ENCODE results near the gene ATP8A2. TPM values are rescaled to one million over a fixed set of nuclear protein-coding genes. Genes with fewer than 3 reads are reported as not detected.
A peak's percentile ranks its signal among the peaks of the same experiment; 100 is the strongest.

The ATP8A2 gene
- total RNA-seq, 1 experiment from 2014 or later: not detected

GRCh38 chr13:26019881-26020870 lies 648.4 kb downstream of the ATP8A2 start:
- no peak for DNase-seq (ENCODE audit: low spot score)
- in situ Hi-C loops (cut with HindIII; ENCODE audit: low sequenced_read_pairs): no loop called here

- in situ Hi-C loops (cut with HindIII; ENCODE audit: low sequenced_read_pairs): no loop called here
- no peak for DNase-seq (ENCODE audit: low spot score)
These were observed 649.1 kb downstream of the ATP8A2 start for GRCh38 chr13:26020891-26021290.

DNA sequence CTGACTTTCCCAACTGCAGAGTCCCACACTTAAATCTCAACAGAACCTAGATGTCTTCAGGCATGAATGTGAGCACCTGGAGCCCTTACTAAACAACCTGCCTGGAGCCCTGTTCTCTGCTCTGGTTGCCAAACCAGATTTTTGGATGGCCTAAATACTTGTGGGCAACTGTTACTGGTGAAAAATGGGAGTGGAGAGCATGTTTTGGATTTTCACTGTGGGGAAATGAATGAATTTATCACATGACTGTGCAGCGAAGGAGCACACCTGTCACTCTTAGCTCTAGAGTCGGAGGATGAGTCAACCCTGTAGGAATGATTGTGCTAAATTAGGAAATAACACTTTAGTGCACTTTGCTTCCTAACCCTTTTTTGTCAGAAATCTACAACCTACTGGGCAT lies 649.7 kb downstream of the ATP8A2 start:
- in situ Hi-C loops (cut with HindIII; ENCODE audit: low sequenced_read_pairs): no loop called here

GRCh38 chr13:26021956-26022355 lies 650.2 kb downstream of the ATP8A2 start:
- in situ Hi-C loops (cut with HindIII; ENCODE audit: low sequenced_read_pairs): no loop called here
- DNase-seq (ENCODE audit: low spot score): no peak

More for the DNA sequence above, 649.7 kb downstream of the ATP8A2 start:
- no peak for DNase-seq (ENCODE audit: low spot score)

DNA sequence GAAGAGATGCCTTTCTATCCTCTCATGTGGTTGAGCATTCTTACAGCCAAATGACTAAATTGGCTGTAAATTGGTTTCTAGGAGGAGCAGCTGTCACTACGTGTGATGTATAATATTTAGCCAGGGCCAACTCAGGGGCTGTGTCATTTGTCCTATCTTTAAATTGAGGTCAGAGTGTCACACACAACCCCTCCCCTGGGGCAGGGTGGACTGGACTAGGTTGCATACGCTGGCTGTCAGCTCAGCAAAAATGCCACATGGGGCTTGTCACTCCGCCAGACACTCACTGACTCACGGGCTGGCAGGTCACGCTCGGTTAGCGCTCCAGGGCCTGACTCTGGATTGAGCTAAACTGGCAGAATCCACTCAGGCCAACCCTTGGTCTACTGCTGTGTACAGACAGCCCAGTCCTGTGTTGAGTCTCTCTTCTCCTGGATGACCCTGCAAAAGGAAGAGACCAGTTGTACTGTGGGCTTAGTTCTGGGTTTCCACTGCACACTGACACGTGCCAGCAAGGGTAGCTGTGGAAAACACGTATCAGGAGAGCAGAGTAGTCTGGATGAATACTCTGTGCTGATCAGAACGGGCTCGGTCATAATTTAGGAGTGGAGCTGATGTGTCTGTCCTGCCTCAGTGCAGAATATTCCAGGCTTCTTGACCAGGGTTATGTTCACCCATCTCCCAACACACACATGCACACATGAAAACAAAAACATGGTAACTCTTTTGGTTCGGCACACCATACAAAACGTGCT lies 650.9 kb downstream of the ATP8A2 start:
- peak; percentile 93 for DNase-seq (ENCODE audit: low spot score)
- in situ Hi-C loops (cut with HindIII; ENCODE audit: low sequenced_read_pairs): no loop called here

- in situ Hi-C loops (cut with HindIII; ENCODE audit: low sequenced_read_pairs): no loop called here
- no peak for DNase-seq (ENCODE audit: low spot score)
These were observed 652.8 kb downstream of the ATP8A2 start for GRCh38 chr13:26024558-26024957.

GRCh38 chr13:26025196-26025595 lies 653.4 kb downstream of the ATP8A2 start:
- DNase-seq (ENCODE audit: low spot score): no peak
- in situ Hi-C loops (cut with HindIII; ENCODE audit: low sequenced_read_pairs): no loop called here

GRCh38 chr13:26025771-26026170 lies 654.0 kb downstream of the ATP8A2 start:
- in situ Hi-C loops (cut with HindIII; ENCODE audit: low sequenced_read_pairs): no loop called here

GRCh38 chr13:26026211-26026610 lies 654.4 kb downstream of the ATP8A2 start:
- DNase-seq (ENCODE audit: low spot score): no peak
- in situ Hi-C loops (cut with HindIII; ENCODE audit: low sequenced_read_pairs): no loop called here

More at GRCh38 chr13:26025771-26026170, 654.0 kb downstream of the ATP8A2 start:
- no peak for DNase-seq (ENCODE audit: low spot score)

GRCh38 chr13:26029581-26030136 lies 657.9 kb downstream of the ATP8A2 start:
- DNase-seq (ENCODE audit: low spot score): no peak
- in situ Hi-C loops (cut with HindIII; ENCODE audit: low sequenced_read_pairs): no loop called here

GRCh38 chr13:26030331-26030730 lies 658.6 kb downstream of the ATP8A2 start:
- in situ Hi-C loops (cut with HindIII; ENCODE audit: low sequenced_read_pairs): no loop called here

DNA sequence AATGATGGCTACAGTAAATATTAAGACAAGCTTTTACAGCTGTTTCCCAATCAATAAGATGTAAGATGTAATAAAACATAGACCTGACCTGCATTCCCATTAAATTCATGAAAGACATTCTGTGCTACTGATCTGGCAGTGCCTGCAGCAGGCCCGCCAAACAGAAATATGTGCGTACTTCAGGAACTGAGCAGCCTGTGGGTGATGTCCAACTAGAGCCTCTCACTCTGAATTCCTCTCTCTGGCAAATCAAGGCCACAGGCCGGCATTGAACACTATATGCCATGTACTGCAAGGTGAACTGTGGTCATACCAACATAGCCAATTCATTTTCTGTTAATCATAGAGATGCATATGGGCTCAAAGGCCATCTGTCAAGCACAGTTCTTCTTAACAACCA lies 662.2 kb downstream of the ATP8A2 start:
- in situ Hi-C loops (cut with HindIII; ENCODE audit: low sequenced_read_pairs): no loop called here
- DNase-seq (ENCODE audit: low spot score): no peak

More at GRCh38 chr13:26030331-26030730, 658.6 kb downstream of the ATP8A2 start:
- DNase-seq (ENCODE audit: low spot score): no peak

DNA sequence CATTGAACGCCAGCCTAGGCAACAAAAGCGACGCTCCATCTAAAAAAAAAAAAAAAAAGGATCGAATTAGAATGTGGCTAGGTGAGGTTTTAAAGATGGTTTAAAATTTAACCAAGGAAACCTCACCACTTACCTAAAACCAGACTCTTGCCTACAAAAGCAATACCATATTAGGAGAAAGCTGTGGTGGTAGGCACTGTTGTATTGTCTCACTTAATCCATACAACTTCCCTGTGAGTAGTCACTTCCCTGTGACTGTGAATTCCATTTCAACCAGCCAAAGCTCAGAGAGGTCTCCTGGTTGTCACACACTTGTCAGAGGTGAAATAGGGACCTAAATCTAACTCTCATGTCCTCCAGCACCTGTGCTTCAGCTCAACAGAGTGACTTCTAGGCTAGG lies 664.6 kb downstream of the ATP8A2 start:
- no peak for DNase-seq (ENCODE audit: low spot score)
- in situ Hi-C loops (cut with HindIII; ENCODE audit: low sequenced_read_pairs): no loop called here

DNA sequence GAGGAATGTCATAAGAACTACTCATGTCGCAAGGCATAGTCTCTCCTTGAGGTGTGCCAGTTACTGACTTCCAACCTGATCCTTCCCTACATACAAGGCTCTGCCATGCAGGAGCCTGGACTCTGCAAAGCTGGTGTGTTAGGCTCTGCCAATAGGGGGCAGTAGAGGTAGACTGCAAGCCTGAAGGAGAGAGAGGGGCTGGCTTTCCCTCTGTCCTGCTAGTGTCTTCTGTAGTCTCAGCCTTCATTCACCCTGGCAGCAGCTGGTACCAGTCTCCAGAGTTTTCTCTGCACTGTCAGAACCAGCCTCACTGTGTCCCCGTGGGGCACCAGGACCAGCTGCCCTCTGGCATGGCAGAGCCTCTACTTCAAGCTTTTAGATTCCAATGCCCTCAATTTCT lies 665.5 kb downstream of the ATP8A2 start:
- DNase-seq (ENCODE audit: low spot score): no peak
- in situ Hi-C loops (cut with HindIII; ENCODE audit: low sequenced_read_pairs): no loop called here

DNA sequence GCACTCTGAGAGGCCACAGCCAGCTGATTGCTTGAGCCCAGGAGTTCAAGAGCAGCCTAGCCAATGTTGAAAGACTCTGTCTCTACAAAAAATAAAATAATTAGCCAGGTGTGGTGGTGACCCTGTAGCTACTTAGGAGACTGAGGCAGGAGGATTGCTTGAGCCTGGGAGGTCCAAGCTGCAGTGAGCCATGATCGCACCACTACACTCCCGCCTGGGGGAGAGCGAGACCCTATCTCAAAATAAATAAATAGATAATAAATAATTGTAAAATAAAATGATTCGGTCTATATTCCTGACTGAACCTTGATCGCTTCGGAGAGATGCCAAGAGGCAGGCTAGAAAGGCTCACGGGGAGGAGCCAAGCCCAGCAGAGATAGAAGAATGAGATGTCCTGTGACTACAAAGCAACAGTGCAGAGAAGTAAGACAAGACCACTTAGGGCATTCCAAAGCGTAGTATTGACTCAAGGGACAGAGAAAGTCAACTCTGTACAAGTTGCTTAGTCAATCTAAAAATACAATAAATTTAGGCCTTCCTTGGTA lies 667.2 kb downstream of the ATP8A2 start:
- in situ Hi-C loops (cut with HindIII; ENCODE audit: low sequenced_read_pairs): no loop called here
- no peak for DNase-seq (ENCODE audit: low spot score)

- in situ Hi-C loops (cut with HindIII; ENCODE audit: low sequenced_read_pairs): no loop called here
- DNase-seq (ENCODE audit: low spot score): no peak
These were observed 669.7 kb downstream of the ATP8A2 start for GRCh38 chr13:26041444-26041843.

DNA sequence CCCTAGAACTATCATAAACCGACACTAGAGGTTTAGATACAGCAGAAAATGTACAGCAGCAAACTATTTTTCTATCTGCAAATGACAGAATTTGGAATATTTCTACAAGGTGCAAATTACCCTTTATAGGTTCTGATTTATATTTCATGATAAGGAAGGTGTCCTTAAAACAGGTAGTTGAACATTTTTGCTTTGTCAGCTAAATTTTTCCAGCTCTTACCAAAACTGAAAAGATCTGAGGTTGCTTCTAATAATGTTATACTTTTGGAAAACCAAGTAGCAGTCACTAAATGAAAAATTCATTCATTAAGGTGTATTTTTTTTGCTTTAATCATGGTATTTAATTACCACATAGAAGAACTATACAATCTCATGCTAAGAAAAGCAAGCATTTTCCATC lies 671.0 kb downstream of the ATP8A2 start:
- in situ Hi-C loops (cut with HindIII; ENCODE audit: low sequenced_read_pairs): no loop called here
- DNase-seq (ENCODE audit: low spot score): no peak

DNA sequence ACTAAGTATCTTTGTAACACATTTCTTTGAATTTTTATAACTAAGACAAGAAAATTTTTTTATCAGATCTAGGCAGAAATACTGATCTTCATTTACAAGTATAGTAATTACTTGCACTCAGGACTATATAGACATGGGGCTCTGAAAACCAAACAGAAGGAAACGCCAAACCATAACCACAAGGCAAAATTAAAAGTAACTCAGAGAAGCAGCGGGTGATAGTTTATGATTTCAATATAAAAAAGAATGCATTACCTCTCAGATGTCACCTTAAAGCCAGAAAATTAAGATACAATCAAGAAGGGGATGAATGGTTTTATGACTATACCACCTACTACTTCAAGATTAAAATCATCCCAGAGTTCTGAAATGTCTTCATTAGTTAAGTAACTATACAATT lies 673.4 kb downstream of the ATP8A2 start:
- in situ Hi-C loops (cut with HindIII; ENCODE audit: low sequenced_read_pairs): no loop called here
- no peak for DNase-seq (ENCODE audit: low spot score)

DNA sequence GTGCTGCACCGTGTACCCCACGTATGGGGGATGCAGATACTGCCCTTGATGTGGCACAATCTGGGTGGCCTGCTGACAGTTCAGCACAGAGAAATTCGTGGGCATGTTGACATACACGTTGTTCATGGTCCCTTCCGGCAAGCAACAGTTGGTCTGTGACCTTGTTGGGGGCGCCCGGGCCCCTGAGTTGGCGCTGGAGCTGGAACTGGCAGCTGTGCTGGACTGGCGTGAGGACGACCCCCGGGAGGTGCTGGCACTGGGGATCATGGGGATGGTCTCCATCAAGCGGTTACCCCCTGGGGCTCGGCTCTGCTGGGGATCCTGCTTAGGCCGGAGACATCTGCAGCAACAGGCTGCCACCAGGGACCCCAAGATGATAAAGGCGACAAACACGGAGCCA lies 674.9 kb downstream of the ATP8A2 start:
- DNase-seq (ENCODE audit: low spot score): no peak
- in situ Hi-C loops (cut with HindIII; ENCODE audit: low sequenced_read_pairs): no loop called here

GRCh38 chr13:26047040-26047439 lies 675.3 kb downstream of the ATP8A2 start:
- in situ Hi-C loops (cut with HindIII; ENCODE audit: low sequenced_read_pairs): no loop called here
- no peak for DNase-seq (ENCODE audit: low spot score)
